SK-N-SH treated with all-trans-retinoic acid at 6 μM for 48 hours (cell line): ENCODE results near the gene TTYH3.

ENCODE experiments used
- ARNTL ChIP-seq: fragments of 450-650 bp; formaldehyde crosslinking; IDR thresholded peaks from 2 replicates; pipeline ENCODE4 v1.5.0; 2020; ENCODE audit warnings: low read depth, mild to moderate bottlenecking, moderate library complexity, borderline replicate concordance
- ISL1 ChIP-seq: fragments of 250-450 bp; sonication (Bioruptor Pico); IDR thresholded peaks from 2 replicates; pipeline ENCODE4 v2.1.2; 2022; ENCODE audit warnings: mild to moderate bottlenecking, moderate library complexity
- PPARA ChIP-seq: fragments of 250-450 bp; sonication (Bioruptor Pico); IDR thresholded peaks from 2 replicates; pipeline ENCODE4 v1.5.0; 2020; ENCODE audit warnings: mild to moderate bottlenecking, borderline replicate concordance
- ZNF70 ChIP-seq: fragments of 450-650 bp; formaldehyde crosslinking; IDR thresholded peaks from 2 replicates; pipeline ENCODE4 v1.5.0; 2020; ENCODE audit warnings: mild to moderate bottlenecking, moderate library complexity

DNA sequence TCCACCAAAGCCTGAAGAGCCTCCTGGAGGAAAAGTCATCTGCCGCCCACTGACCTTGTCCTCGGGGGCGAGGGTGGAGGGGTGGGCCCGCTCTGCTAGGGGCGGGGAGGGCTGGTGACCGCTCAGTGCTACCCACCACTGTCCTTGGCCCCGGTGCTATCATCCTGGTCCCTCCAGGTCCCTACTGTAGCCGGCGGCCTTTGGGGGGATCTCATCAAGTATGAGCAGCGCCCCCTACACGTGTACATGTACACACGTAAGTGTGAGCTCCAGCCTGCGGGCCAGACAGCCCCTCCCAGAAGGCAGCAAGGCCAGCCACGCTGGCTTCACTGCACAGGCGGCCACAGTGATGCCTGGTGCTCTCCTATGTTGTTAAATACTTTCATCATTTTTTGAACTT is 19.6 kb downstream of the TTYH3 start:
- TF ChIP-seq PPARA (CRISPR knock-in tag) (no peak), ZNF70 (CRISPR knock-in tag) (no peak), ARNTL (CRISPR knock-in tag) (no peak), ISL1 (CRISPR knock-in tag) (no peak)
